Activated CD4-positive, alpha-beta T cell treated with anti-CD3 and anti-CD28 coated beads, Interleukin-2, amount 50 U/mL, for 48 hours (primary cell): ENCODE measurements around the gene PTTG2.
A peak's percentile ranks its signal among the peaks of the same experiment; 100 is the strongest.
"Not testable (repeated sequence)": the region's sequence is repeated elsewhere in the genome, so short reads cannot be mapped to it uniquely, and the experiment has no call there.

Experiments
- DNase-seq, 2 experiments: peaks; one replicate each; pipeline ENCODE4 v3.0.0-alpha.2; 2020

The PTTG2 gene

GRCh38 chr4:37958932-37959331 lies 1.3 kb upstream of the PTTG2 start:
- no peak for DNase-seq

- no peak for DNase-seq
Measured at GRCh38 chr4:37960679-37961450, 667 bp downstream of the PTTG2 start.

- DNase-seq: no peak
Measured at GRCh38 chr4:37964734-37965457, 4.7 kb downstream of the PTTG2 start.

- no peak for DNase-seq
Measured at GRCh38 chr4:37966044-37966443, 5.8 kb downstream of the PTTG2 start.

GRCh38 chr4:37967736-37968135 lies 7.5 kb downstream of the PTTG2 start:
- no peak for DNase-seq

- DNase-seq: no peak
Measured at GRCh38 chr4:37968747-37969146, 8.5 kb downstream of the PTTG2 start.

- peak; percentile 68 to 74 for DNase-seq
Measured at GRCh38 chr4:37970702-37971101, 10.5 kb downstream of the PTTG2 start.

- DNase-seq: no peak
Measured at GRCh38 chr4:37971202-37971601, 11.0 kb downstream of the PTTG2 start.

- DNase-seq: no peak
Measured at GRCh38 chr4:37973441-37973840, 13.2 kb downstream of the PTTG2 start.

- DNase-seq: not testable (repeated sequence)
Measured at GRCh38 chr4:37975321-37975822, 15.2 kb downstream of the PTTG2 start.

GRCh38 chr4:37976507-37976906 lies 16.3 kb downstream of the PTTG2 start:
- no peak for DNase-seq

- peak; percentile 74 to 76 for DNase-seq
Measured at GRCh38 chr4:37976991-37977470, 16.8 kb downstream of the PTTG2 start.

GRCh38 chr4:37977471-37978247 lies 17.5 kb downstream of the PTTG2 start:
- DNase-seq: peak; percentile 65 to 74

- DNase-seq: peak; percentile 42 to 52
Measured at GRCh38 chr4:37978248-37978924, 18.2 kb downstream of the PTTG2 start.

- no peak for DNase-seq
Measured at GRCh38 chr4:37980246-37980645, 20.0 kb downstream of the PTTG2 start.

GRCh38 chr4:37981425-37981824 lies 21.2 kb downstream of the PTTG2 start:
- DNase-seq: no peak

- DNase-seq: no peak
Measured at GRCh38 chr4:37981844-37982720, 21.9 kb downstream of the PTTG2 start.

GRCh38 chr4:37982736-37983135 lies 22.5 kb downstream of the PTTG2 start:
- DNase-seq: no peak

GRCh38 chr4:37983951-37984350 lies 23.8 kb downstream of the PTTG2 start:
- DNase-seq: no peak

GRCh38 chr4:37985730-37986275 lies 25.6 kb downstream of the PTTG2 start:
- DNase-seq: no peak

GRCh38 chr4:37988670-37989069 lies 28.5 kb downstream of the PTTG2 start:
- DNase-seq: no peak
